ENCODE measurements around the gene OBSCN.

The OBSCN gene

DNA sequence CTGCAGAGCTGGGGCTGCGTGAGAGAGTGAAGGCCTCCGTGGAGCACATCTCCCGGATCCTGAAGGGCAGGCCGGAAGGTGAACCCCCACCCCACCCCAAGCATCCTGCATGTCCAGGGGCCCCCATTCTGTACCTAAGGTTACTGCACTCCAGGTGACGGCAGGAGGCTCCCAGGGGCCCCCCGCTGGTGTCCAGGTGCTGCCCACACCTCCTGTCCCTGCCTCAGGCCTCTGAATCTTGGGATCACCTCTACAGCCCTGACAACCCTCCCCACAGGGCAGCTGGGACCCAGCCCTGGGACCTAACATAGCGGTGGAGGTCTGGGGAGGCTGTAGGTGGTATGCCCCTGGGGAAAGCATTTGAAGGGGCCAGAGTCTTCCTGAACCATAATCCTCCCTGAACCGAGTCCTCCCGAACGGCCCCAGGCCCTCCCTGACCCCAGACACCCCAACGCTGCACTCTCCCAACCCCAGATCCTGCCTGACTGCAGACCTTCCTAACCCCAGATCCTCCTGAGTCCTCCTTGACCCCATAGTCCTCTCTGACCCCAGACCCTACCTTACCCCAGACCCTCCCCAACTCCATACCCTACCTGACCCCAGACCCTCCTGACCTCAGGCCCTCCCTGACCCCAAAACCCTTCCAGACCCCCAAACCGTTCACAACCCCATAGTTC is 165.3 kb downstream of the OBSCN start:
- no peak for DNase-seq

DNA sequence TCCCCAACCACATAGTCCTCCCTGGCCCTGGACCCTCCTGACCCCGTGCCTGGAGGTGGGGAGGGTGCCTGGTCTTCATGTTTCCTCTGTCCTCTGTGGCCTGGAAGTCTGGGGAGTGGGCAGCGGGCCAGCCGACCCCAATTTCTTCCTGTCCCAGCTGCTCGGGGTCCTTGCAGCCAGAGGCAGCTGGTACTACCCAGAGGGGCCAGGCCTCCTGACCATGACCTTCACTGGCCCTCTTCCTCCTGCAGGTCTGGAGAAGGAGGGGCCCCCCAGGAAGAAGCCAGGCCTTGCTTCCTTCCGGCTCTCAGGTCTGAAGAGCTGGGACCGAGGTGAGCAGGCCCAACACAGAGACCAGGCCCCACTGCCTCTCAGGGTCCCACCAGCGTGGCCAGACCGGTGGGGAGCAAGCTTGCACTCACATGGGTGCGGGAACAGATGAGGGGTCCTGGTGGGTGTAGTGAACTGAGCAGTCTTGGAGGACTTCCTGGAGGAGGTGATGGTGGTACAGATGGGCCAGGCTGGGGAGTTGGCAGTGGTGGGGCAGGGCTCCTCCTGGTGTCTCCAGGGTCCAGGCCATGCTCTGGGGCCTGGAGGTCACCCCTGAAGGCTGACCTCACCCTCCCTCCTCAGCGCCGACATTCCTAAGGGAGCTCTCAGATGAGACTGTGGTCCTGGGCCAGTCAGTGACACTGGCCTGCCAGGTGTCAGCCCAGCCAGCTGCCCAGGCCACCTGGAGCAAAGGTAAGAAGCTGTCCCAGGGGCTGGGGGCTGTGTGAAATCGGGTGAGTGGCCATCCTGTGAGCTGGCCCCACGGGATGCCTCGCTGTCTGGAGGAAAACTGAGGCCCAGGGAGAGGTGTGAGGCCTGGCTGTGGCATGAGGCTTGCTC is 166.1 kb downstream of the OBSCN start:
- no peak for DNase-seq

DNA sequence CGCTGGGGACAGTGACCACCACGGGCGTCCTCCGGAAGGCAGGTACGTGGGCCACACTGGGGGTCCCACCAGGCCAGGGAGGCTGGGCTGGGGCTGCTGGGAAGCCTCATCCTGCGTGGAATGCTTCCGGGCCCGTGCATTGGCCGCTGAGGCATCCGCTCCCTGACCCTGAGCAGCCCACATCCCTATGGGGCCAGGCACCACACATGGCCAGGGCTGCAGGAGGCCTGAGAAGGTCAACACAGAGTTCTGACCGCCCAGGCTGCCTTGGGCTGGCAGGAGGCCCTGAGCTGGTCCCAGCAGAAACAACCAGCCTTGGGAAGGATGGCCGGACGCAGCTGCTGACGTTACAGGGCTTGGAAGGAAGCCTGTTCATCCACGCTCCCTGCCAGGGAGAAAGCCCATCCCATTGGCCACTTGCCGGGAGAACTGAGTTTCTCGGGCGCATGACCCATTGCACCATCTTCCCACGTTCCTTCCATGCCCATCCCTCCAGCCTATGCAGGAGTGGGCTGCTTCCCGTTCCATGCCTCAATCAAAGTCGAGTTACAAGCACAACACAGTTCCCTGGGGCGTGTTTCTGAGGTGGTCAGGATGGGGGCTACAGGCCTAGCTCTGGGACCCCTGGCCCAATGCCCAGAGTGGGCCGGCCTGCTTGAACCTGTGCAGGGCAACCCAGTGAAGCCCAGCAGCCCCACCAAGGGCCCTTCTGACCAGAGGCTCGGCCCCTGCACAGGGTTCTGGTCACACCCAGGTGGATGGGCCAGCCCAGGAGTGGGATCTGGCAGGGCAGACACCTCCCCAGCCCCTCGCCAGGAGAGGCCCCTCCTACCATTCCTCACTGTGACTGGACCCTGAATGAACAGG is 167.1 kb downstream of the OBSCN start:
- DNase-seq: no peak

DNA sequence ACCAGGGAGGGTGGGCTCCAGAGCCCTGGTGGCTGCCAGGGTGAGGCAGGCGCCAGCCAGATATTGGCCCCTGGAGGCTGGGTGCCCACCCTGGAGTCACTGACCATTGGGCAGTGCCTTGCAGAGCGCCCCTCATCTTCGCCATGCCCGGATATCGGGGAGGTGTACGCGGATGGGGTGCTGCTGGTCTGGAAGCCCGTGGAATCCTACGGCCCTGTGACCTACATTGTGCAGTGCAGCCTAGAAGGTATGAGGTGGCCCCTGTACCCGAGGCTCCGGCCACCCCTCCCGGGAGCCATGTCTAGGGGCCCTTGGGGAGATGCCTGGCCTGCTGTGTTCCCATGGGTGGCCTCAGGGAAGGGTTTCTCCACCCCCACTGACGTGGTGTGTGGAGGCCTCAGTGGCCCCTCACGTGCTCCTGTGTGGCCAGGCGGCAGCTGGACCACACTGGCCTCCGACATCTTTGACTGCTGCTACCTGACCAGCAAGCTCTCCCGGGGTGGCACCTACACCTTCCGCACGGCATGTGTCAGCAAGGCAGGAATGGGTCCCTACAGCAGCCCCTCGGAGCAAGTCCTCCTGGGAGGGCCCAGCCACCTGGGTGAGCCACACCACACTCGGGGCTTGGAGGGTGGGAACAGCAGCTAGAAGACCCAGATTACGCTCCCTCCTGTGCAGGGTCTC is 167.9 kb downstream of the OBSCN start:
- no peak for DNase-seq

DNA sequence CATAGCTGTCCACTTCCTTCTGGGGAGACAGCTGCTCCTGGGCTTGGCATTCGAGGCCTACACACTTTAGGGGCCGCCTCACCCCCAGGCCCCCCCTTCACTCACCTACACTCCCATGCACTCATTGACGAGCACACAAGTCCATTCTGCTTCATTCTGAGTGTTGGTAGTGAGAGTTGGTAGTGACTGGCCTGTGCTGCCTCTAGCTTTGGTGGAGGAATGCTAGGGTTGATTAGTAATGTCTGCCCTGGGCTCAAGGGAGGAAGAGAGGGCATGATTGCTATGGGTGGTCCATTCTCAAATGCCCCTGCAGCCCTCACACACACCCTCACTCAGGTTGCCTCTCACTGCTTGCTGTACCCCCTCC is 168.4 kb downstream of the OBSCN start:
- no peak for DNase-seq

DNA sequence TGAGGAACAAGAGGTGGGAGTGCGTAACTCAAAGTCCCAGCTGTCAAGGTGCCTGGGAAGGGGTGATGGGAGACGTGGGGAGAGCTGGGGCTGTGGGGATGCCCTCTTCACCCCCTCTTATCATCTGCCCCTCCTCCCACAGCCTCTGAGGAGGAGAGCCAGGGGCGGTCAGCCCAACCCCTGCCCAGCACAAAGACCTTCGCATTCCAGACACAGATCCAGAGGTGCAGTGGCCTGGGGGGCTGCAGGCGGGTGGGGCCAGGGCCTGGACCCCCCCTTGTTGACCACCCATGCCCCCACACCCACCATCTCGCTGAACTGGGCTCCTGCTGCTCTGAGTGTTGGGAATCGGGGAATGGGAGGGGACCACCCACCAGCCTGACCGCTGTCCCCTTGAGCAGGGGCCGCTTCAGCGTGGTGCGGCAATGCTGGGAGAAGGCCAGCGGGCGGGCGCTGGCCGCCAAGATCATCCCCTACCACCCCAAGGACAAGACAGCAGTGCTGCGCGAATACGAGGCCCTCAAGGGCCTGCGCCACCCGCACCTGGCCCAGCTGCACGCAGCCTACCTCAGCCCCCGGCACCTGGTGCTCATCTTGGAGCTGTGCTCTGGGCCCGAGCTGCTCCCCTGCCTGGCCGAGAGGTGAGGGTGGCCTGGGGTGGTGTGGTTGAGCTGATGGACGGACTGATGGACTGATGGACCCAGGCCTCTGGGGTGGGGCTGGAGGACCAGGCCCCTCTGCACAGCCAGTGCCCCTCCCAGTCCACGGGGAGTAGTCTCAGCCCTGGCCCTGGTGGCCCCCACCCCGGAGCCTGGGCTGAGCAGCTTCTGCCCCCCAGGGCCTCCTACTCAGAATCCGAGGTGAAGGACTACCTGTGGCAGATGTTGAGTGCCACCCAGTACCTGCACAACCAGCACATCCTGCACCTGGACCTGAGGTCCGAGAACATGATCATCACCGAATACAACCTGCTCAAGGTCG is 169.1 kb downstream of the OBSCN start:
- no peak for DNase-seq

DNA sequence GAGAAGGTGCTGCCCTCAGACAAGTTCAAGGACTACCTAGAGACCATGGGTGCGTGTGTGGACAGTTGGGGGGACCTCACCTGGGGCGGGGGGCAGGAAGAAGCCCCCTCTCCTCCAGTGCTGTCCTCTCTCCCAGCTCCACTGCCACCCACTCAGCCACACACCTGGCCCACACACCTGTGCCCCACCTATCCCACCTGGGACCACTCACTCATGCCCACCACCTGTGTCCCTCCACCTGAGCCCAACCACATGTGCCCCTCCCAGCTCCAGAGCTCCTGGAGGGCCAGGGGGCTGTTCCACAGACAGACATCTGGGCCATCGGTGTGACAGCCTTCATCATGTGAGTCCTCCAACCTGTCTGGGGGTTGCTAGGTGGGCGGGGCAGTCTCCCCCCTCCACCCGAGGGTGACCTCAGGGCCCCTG is 169.8 kb downstream of the OBSCN start:
- DNase-seq: no peak

DNA sequence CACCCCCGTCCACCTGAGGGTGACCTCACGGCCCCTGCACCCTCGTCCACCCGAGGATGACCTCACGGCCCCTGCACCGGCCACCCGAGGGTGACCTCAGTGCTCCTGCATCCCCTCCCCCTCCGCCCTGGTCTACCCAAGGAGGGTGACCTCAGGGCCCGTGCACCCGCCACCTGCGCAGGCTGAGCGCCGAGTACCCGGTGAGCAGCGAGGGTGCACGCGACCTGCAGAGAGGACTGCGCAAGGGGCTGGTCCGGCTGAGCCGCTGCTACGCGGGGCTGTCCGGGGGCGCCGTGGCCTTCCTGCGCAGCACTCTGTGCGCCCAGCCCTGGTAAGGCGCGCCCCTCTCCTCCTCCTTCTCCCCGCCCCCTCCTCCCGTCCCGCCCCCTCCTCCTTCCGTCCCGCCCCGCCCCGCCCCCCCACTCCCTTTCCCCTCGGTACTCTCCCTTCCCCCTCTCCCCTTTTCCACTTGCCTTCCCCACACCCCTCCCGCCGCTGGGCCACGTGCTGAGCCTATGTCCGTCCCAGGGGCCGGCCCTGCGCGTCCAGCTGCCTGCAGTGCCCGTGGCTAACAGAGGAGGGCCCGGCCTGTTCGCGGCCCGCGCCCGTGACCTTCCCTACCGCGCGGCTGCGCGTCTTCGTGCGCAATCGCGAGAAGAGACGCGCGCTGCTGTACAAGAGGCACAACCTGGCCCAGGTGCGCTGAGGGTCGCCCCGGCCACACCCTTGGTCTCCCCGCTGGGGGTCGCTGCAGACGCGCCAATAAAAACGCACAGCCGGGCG is 170.4 kb downstream of the OBSCN start:
- DNase-seq: peak; percentile 53 to 61

DNA sequence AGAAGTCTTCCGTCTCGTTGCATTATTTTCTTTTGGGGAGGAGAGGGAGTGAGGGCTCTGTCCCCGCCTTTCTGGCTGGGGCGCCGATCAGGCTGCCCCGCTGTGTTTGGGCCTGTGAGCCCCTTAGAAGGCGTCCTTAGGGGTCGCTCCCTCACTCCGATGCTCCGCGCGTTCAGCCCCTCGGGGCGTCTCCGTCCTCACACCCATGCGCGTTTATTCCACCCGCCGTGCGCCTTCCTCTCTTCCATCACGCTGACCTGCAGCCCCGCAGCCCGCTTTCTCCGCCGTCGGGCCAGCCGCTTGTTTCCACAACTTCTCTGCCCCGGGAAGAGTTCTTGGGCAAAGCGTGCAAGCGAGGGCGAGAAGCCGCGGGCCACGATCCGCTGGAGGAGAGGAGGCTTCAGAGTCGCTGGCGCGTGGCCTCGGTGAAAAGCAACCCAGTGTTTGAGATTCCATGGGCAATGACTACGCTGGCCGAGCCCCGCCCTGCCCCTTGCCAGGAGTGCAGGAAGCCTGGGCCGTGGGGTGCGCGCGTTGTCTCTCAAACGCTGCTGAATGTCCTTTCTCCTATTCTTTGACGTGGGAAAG is 171.1 kb downstream of the OBSCN start:
- DNase-seq: no peak

DNA sequence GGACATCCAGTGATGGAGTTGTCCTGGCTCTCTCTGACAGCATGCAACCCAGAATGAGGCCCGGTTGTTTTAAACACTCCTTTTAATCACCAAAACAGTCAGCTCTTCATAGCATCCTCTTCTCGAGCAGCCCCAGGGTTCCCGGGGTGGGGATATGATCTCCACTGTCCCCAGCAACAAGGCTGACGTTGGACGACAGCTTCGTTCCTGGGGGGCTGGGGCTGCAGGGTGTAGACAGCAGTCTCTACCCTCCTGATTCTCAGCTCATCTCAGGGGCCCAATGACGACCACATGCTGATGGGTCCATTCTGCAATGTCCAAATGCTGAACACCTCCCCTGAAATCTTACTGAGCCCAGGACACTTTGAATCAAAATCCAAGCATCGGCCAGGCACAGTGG is 171.8 kb downstream of the OBSCN start:
- no peak for DNase-seq

DNA sequence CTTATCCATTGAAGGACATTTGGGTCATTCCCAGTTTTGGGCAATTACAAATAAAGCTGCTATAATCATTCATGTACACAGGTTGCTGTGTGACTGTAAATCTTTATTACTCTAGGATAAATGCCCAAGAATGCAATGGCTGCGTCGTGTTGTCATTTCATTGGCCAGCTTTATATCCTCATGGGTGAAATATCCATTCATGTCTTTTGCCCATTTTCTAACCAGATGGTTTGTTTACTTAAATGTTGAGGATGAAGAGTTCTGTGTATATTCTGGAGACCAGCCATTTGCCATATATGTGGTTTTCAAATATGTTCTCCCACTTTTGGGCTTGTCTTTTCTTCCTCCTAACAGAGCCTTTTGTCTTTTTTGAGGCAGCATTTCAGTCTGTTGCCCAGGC is 173.5 kb downstream of the OBSCN start:
- no peak for DNase-seq

DNA sequence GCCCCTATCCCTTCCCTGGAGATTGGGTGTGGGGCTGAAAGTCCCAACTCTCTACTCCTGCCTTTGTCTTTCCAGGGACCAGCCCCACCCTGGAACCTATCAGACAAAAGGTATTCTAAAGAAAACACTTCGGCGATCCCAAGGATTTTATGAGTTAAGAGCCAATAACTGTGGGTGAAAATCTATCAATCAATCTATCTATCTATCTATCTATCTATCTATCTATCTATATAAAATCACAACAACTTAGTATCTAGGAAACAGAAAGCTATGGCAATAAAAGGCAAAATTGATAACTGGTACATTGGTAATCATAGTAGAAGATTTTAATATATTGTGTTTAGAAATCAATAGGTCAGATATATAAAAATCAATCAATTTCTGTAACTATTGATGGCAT is 175.9 kb downstream of the OBSCN start:
- DNase-seq: no peak

DNA sequence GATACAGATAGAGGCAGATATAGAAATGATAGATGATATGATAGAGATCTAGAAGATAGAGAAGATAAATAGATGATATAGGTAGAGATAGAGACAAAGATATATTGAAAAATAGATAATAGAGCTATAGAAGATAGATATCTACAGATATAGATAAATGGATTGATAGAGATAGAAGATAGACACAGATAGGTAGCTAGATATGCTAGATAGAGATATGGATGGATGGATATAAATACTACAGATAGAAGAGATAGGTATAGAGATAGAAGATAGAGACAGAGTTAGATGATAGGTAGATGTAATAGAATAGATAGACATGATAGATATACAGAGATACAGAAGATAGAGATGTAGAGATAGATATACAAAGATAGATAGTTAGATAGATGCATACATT is 177.4 kb downstream of the OBSCN start:
- DNase-seq: no peak

DNA sequence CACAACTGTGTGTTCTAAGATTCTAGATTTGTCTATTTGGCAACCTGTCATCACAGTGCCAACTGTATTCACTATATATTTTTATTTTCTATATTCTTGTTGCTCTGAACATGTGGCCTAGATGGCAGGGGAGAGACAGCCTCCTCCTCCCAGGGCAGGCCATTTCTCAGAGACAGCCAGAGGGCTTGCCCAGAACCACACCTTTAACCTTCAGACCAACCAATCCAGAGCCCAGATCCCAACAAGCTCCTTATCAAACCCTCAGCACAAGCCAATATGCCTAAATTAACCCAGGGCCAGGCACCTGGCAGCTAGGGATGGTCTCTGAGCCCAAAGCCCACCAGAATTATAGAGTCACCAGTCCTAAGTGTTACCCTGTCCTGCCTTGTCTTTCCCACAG is 179.5 kb downstream of the OBSCN start:
- DNase-seq: no peak

DNA sequence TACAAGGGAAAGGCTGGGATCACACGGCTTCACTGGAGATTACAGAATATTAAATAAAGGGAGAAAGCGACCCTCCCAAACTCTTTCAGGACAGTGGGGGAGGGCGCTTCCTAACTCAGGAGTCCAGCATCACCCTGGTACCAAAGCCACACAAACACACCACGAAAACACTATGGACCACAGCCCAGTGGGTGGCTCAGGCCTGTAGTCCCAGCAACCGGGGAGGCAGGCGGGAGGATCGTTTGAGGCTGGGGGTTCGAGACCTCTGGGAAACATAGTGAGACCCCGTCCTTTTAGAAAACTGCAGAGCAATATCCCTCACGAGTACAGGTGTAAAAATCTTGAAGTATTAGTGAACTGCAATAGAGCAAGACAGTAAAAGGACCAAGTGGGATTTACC is 182.8 kb downstream of the OBSCN start:
- DNase-seq: no peak

DNA sequence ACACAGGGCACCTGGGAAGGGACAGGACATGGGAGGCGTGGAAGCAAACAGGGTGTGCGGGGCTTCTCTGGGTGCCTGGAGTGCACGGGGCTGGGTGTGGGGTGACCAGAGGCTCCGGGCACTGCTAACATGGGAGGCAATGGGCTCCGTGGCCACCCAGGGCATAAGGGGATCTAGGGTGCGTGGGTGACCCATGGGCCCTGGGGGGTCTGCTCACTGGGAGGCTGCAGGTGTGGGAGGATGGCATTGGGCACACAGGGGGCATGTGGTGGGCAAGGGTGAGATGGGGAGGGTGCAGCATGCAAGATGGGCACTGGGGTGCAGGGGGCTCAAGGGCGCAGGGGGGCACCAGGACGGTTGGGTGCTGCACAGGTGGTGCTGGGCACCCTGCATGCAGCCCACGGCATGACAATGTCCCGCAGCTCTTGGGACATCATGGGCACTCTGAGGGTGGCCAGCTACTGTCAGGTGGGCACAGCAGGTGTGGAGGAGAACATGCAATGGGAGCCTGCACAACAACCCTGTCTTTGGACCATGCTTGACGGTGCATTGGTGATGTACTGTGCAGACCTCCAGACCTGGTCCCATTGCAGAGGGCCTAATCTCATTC is 183.7 kb downstream of the OBSCN start:
- DNase-seq: no peak

DNA sequence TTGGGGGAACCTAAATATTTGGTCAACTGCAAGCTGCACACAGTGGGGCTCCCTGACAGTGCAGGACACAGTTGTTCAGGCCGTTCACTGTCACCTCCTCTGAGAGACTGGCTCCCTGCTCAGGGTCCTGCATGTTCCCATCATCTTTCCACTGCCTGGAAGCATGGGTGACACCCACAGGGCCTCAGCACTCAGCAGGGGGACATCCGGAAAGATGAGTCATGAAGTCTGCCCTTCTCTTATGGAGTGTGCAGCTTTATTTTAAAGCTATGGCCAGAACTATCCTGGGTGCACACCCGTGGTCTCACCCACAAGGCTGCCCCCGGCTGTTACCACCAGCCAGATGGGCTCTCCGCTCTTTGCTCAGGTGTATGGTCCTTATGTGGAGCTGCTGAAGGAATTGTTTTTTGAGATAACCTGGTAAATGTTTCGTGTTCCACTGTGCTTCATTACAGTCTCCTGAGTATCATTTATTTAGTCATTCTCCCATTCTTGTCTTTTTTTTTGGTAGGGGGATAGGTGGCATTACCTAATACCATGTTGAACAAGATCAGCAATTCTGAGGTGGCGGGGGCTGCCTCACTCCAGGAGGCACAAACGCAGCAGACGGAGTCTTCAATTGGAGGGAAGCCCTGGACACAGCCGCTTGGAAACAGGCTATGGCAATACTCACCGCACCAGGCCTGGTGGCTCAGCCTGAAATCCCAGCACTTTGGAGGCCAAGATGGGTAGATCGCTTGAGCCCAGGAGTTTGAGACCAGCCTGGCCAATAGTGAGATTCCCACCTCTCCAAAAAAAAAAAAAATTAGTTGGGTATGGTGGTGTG is 184.5 kb downstream of the OBSCN start:
- DNase-seq: no peak

DNA sequence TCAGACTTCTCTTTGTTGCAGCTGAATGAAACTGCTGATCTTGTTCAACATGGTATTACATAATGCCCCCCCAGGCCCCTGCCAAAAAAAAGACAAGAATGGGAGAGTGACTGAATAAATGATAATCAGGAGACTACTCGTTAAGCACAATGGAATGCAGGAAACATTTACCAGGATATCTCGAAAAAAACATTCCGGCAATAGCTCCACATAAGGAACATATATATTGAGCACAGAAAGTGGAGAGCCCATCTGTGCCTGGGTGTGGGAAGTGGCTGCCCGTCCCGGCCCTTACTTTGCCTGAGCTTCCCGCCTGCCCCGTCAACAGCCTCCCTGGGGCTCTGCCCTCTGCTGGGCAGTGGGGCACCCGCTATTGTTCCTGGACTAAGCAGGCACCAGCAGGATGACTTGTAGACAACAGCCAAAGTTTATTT is 185.4 kb downstream of the OBSCN start:
- no peak for DNase-seq

Measured in CD4-positive, alpha-beta T cell treated with Interleukin-4 for 1 hour (primary cell).